NOMO-1 treated with DMSO at 0.1 percent for 48 hours (cell line): ENCODE data around the gene KPNB1.

ENCODE experiments used
- DNase-seq: peaks from one replicate; lab custom pipeline; 2025; ENCODE audit not compliant: unreplicated experiment; lab: John Stamatoyannopoulos, UW

KPNB1 gene

DNA sequence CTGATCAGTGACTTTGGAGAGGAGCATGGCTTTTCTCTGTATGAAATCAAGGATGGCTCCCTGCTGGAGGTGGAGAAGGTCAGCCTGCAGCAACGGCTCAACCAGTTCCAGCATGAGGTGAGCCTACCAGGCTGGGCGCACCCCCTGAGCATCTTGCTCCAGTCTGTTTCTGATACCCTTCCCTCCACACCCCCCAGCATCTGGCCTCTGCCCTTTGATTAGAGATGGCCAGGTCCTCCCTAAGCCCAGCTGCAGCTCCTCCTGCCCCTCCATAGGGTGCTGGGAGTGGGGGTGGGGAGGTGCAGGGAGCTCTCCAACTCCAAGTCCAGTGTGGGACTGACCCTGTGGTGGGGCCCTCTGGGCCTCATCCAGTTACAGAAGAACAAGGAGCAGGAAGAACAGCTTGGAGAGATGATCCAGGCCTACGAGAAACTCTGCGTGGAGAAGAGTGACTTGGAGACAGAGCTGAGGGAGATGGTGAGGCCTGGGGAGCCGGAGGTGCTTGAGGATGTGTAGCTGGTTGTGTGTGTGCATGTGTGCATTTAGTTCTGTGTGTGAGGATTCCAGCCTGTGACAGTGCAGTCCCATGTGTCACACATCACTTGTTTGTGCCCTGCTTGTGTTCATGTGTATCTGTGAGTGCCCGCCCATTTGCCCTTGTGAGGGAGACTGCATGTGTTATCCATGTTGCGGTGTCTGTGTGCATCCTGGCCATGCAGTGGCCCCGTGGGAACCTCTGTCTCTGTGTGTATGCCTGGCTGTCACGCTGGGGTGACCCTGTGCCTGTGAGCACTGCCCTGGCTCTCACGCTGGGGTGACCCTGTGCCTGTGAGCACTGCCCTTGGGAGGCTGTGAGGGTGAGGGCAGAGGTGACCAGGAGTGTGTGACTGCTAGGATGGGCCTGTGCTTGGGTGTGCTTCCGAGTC lies 47.3 kb downstream of the KPNB1 start:
- no peak for DNase-seq

DNA sequence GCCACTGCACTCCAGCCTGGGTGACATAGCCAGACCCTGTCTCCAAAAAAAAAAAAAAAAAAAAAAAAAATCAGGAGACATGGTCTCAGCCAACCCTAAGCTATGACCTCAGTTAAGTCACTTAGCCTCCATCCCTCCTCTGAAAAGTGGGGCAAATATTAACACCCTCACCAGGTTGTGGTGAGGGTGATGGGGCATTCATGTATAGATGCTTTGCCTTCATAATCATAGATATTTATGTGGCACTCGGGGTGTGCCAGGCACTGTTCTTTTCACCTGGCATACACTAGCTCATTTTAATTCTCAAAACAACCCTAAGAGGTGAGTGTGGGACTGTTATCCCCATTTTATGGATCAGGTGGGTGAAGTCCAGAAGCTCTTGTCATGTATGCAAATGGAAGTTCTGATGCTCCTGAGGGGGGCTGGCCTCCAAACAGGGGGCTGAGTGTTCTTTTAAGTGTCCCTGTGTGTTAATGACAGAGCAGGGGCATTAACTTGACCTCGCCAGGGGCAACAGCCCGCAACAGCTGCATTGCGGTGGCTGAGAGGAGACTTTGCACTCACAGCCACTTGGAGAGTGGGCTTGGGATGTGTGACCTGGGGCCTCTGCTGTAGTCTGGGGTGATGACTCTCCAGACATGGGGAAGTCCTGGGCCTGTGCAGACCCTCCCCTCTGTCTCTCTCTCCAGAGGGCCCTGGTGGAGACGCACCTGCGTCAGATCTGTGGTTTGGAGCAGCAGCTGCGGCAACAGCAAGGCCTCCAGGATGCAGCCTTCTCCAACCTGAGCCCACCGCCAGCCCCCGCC lies 48.4 kb downstream of the KPNB1 start:
- DNase-seq, result no peak

DNA sequence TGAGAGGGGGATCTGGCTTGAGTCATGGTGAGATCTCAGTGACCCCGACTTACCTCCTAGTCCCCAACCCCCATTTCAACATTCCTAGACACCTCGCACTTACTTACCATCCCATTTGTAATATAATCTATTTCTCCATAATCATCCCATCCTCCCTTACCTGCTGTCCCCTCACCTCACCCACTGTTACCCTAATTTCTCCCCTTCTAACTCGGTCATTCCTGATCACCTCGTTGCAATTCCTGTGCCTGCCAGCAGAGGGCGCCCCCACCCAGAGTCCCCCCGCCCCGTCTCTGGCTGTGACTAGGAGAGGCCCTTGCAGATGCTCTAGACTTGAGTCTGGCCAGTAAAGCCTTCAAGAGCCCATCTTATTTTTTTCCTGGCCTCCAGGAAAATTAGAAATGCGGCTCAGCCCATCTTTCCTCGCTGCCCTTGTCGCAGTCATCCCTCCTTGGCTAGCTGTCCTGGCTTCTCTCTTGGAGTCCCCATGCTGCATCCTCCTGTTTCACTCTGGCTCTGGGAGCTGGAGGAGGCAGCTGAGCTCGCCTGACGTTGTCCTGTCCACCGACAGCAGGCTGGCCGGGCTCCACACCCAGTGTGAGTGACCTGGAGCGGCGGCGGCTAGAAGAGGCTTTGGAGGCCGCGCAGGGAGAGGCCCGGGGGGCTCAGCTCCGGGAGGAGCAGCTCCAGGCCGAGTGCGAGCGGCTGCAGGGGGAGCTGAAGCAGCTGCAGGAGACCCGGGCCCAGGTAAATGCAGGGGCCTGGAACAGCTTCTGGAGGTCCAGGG lies 49.2 kb downstream of the KPNB1 start:
- DNase-seq, result peak; percentile 51

DNA sequence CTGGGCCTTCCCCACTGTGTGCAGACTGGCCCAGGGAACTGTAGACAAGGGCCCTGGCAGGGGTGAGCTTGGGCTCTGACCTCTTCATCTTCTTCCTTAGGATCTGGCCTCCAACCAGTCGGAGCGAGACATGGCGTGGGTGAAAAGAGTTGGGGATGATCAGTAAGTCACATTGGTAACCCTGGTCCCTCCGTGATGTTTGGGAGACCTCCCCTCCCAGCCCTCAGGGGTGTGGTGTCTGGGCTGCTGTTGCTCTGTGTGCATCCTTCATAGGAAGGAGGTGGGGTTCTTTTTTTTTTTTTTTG lies 49.8 kb downstream of the KPNB1 start:
- DNase-seq, result no peak

DNA sequence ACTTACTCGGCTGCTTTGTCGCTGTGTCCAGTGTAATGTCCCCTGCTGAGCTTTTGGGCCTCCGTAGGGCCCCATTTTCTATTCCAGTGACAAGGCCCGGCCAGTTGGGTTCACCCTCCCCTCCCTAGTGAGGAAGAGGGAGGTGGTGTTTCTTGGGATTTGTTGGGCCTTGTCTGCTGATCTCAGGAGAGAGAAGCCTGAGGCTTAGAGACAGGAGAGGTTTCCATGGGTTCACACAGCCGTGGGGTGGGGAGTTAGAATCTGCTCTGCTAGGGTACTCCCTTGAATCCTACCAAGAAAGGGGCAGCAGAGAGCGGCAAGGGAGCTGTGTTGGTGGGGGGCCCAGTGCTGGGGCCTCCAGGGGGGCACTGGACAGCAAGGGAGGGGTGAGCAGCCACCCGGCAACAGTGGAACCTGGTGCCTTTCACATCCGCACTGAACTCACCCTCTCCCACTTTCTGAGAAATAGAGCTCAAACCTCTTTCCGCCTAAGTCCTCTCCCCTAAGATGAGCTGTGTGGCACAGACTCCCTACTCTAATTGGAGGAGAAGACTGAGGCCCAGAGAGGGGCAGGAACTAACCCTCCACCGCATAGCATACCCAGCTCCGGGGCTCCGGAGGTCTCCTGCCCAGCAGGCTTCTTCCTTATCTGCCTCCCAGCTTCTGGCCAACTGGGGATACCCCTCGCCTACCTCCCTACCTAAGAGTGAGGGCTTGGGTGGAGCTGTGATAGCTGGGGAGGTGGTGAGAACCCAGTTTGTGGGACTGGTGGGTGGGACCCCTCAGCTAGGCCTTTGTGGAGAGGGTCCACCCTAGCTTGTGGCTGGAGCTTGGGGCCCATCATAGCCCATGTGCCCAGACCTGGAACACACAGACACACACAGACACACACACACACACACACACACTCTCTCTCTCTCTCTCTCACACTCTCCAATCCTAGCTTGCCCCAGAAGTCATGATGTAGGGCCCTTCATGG lies 51.0 kb downstream of the KPNB1 start:
- no peak for DNase-seq

DNA sequence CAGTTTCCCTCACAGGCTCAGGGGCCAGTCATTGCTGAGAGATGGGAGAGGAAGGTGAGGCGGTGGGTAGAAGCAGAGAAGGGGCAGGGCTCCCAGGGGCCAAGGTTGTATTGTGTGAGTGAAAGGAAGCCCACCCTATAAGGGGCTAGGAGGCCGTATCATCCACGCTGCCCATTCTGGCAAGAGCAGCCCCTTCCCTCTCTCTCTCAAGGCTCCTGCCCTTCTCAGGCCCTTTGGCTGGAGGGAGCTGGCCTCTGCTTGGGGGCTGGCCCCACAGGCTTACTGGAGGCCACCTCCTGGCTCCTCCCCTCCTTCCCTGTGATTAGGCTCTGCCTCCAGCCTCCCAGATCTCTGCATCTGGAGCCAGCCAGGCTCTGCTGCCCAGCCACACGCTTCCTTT lies 51.9 kb downstream of the KPNB1 start:
- DNase-seq, result no peak

DNA sequence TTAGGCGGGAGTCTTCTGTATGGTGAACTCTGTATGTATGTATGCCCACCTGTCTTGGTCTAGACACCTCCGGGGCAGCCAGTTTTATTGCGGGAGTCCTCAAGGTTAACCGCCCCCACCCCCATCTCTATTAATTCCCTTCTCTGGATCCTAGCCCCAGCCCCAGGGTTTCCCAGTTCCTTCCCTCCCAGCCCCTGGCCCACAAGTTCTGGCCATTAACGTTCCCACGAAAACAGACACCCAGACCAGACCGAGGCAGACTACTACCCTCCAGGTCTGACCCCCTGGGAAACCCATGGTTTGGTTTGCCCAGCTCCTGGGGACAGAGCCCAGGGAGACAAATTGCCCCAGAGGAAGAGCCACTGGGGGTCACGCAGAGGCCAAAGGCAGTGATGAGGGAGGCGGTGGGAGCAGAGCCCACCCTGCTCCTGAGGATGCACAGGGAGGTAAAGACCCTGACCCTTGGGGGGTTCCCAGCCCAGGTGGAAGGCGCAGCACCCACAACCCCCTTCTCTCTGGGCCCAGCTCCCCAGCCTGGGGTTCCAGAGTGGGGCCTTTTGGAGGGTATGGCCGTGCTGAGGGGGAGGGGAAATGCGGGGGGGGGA lies 52.8 kb downstream of the KPNB1 start:
- no peak for DNase-seq

DNA sequence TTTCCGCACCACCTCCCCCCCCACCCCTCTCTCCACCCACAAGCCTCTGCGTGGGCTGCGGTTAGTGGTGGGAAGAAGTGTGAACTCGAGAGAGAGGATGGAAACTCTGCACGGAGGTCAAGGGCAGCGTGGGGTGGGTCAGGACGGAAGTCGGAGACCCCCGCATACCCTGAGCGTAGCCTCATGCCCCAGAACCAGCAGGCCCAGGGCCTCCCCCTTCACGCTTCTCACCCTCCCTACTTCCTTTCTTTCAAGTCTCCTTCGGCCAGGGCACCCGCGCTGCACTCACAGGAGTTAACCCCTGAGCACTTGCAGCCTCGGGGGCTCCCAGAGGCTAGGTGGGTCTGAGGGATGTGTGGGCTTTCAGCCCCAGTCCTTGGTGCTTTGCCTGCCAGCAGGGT lies 53.5 kb downstream of the KPNB1 start:
- DNase-seq, result no peak

DNA sequence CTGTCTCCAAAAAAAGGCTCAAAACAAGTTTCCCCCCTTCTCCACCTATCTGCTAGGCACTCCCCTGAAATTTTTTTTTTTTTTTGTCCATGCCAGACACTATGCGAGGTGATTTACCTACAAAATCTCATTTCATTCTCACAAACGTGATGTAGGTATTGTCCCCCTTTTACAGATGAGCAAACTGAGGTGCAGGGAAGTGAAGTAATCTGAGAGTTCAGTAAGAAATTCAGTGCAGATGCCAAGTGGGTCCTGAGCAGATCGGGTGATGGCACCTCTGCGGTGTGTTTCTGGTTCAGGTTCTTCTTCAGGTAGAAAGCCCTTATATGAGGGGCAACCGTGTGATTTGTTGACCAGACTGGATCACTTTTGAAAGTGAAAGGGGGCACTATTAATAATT lies 54.0 kb downstream of the KPNB1 start:
- DNase-seq, result no peak

DNA sequence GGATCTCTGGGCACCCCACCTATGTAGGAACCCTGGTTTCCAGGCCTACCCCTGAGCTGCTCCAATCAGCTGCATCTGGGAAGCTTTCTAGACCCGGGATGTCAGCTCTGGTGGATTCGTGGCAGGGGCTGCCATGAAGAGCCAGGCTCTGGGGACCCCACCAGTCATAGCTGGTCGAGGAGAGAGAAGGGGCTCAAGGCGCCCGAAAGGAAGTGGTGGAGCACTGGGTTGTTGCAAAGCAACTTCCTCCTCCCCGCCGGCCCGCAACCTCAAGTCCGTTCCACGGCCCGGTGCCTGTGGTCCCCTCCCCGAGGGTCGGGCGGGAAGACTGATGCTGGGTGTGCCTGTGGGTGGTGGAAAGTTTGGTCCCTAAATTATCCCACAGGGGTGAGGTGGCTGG lies 54.4 kb downstream of the KPNB1 start:
- peak; percentile 36 for DNase-seq

DNA sequence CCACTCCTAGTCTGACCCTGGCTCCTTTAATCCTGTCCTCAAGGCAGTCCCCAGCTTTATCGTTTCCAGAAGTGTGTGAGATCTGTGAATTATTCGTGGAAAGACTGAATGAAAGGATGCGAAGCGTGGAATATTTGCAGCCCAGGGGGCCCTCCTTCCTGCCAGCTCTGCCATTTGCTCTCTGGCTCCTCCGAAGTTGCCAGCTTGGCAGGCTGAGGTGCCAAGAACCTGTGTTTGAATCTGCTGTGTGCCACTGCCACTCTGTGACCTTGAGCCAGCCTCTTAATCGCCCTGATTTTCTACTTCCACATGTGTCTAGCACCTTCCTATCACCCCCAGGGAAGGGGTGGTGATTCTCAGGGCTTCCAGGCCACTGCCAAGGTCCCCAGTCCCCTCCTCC lies 55.0 kb downstream of the KPNB1 start:
- no peak for DNase-seq

DNA sequence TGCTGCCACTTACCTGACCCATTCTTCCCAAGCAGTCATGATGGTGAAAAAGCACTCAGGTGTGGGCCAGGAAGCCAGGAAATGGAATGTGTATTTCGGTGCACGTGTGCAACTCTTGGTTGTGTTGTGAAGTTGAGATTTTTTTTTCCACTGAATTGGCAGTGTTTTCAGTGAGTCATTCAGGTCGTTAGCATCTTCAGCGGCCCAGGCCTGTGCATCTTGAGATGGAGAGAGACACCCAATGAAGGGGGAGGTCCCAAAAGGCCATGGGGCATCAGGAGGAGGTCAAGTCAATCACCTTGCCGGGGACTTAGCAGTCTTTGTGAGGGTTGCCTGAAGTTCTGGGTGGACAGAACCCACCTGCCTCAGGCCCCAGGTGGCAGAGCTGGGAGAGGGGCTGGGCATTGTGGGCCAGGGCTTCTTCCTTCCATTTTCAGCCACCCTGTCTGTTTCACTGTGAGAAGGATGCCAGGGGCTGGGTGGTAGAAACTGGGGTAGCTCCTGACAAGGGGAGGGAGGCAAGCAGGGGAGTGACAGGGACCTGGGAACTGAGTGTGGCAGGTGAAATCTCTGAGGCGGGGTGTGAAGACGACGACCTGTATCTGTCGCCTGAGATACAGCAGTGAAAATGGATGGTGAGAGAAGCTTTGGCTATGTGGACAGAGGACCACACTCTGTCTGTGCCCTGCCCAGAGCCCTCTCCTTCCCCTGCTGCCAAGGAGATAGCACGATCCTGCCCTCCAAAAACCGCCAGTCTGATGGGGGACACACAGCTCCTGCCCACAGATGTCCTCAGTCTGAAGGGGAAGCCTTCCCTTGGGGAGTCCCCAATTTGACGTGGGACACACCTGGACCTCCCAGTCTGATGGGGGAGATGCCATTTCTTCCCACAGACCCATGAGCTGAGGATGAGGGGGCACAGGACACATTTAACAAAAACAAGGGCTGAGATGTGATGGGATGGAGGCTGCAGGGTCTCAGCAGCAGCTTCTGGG lies 56.1 kb downstream of the KPNB1 start:
- DNase-seq, result no peak

DNA sequence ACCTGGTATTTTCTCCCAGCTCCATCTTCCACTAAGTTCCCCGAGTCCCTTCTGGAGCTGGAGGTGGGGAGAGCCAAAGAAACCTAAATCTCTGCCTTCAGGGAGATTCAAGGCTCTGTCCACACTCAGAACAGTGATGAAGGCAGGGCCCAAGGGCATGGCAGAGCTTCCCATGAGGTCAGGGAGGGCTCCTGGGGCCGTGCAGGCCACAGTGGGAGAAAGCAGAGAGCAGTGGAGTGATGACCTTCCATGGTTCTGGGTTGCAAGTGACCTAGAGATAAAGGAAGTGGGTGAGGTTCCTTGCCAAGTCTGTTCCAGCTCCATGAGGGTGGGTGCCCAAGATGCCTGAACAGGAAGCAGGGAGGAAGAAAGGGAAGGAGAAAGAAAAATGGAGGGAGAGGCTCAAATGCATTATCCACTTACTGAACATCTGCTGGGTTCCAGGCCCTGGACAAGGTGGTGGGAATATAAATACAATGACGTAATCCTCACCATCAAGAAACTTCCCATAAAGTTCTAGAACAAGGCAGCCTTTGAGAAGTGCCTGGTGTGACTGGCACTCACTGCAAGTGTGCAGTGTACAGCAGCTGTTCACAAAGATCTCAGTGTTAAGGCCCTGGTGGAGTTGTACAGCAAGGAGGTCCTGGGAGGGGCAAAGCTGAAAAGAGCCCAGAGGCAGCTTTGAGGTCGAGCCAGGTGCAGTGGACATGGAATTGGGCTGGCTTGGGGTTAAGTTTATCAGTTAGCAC lies 57.5 kb downstream of the KPNB1 start:
- no peak for DNase-seq

DNA sequence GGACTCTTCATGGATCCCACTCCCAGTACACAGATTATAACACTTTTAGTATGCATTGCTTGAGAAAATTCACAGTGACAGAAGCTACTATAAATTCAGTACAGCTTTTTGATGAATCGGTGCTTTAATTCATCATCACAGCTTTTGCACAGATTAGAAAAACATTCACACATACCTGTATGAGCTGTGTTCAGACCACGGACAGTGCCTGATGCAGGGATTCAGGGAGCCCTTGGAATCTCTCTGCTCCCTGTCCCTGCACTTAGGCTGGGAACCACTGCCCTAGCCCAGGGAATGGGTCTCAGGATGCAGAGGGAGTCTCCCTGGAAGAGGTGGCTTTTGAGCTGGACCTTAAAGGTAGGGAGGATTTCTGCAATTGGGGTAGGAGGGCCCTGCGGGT lies 58.2 kb downstream of the KPNB1 start:
- no peak for DNase-seq

DNA sequence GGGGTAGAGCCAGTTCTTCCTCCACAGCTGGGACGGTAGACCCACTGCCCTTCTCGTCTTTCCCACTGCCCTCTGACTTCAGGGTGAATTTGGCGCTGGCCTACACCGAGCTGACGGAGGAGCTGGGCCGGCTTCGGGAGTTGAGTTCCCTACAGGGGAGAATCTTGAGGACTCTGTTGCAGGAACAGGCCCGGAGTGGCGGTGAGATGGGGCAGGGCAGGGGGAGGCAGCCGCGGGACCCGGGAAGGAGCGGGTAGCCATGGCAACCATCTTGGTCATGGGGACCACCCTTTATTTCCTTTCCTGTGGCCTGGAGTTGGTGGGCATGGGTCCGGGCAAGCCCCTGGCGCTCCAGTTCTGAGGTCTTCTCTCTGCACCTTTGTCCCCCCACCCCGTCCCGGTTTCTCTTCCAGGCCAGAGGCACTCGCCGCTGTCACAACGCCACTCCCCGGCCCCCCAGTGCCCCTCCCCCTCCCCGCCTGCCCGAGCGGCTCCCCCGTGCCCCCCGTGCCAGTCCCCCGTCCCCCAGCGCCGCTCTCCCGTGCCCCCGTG lies 58.7 kb downstream of the KPNB1 start:
- no peak for DNase-seq

DNA sequence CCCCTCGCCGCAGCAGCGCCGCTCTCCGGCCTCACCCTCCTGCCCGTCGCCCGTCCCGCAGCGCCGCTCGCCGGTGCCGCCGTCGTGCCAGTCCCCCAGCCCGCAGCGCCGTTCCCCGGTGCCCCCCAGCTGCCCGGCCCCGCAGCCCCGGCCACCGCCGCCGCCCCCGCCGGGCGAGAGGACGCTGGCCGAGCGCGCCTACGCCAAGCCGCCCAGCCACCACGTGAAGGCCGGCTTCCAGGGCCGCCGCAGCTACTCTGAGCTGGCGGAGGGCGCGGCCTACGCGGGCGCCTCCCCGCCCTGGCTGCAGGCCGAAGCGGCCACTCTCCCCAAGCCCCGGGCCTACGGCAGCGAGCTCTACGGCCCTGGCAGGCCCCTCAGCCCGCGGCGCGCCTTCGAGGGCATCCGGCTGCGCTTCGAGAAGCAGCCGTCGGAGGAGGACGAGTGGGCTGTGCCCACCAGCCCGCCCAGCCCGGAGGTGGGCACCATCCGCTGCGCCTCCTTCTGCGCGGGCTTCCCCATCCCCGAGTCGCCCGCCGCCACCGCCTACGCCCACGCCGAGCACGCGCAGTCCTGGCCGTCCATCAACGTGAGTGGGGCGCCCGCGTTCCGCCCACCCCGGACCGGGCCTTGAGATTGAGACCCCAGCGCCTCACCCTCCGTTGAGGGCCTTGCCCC lies 59.3 kb downstream of the KPNB1 start:
- DNase-seq, result no peak

DNA sequence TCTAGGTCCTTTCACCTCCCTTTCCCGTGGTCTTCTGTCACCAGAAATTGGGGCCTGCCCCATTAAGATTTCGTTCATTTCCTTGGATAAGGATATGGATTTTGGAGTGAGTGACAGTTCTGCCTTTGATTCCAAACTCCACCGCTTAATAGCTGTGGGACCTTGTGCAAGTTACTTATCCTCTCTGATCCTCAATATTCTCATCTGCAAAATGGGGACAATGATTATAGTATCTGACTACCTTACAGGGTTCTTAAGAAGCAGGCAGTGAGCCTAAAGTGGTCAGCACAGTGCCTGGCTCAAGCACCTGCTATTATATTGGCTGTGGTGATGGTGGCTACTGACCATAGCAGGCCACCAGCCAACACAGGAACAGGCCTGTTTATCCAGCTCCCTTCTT lies 59.9 kb downstream of the KPNB1 start:
- no peak for DNase-seq
